Measurements from ENCODE around the gene FDCSP. TPM values are rescaled to one million over a fixed set of nuclear protein-coding genes. Genes with fewer than 3 reads are reported as not detected.

FDCSP gene
- total and polyA plus RNA-seq, 12 donors: not detected

DNA sequence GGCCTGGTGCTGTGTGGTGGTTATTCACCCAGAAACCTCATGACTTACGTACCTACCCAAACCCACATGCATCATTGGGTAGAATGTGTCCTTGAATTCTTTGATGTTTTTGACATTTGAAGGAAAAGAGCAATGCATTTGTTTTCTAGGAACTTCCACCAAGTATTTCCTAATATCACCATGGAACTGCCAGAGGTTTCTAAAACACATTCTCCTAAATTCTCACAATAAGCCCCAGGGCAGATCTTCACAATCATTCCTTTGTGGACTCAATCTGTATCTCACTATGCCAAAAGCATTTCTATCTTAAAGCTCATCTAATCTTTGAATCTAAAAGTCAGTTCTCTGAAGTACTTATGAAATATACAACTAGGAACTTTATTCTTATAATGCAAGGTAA is 38.7 kb upstream of the FDCSP start:
- Histone ChIP-seq H3K27ac (no peak overlapping the region), H3K4me3 (no peak overlapping the region), H3K27me3 (no peaks in the 10 kb centered on the region), H3K9me3 (peaks cover 0 to 10% (median 0%) of the 10 kb centered on the region in 11 donors), H3K4me1 (no peaks in the 10 kb centered on the region), H3K36me3 (no peaks in the 10 kb centered on the region)
- intact Hi-C loops (cut with DNase I): loop anchor here in 2 of 10 donors (10.0 kb wide), 1 partner anchor 502 kb away; no protein-coding TSS in a partner anchor
- TF ChIP-seq CTCF (IDR thresholded peaks at IDR 0.05): no peak
- ATAC-seq (no peak), DNase-seq (no peak)
- WGBS, 2 donors: 83 to 89% methylated on average over 1 of the region's 1 CpG

- Histone ChIP-seq H3K4me3 (no peak overlapping the region), H3K27ac (no peak overlapping the region), H3K4me1 (no peaks in the 10 kb centered on the region), H3K36me3 (no peaks in the 10 kb centered on the region), H3K9me3 (peaks cover 0 to 10% (median 0%) of the 10 kb centered on the region in 11 donors), H3K27me3 (no peaks in the 10 kb centered on the region)
- intact Hi-C loops (cut with DNase I): no loop called here
- WGBS, 2 donors: 95 to 97% methylated on average over 1 of the region's 1 CpG
- DNase-seq (no peak), ATAC-seq (no peak)
- no peak for TF ChIP-seq CTCF (IDR thresholded peaks at IDR 0.05)
Observed at GRCh38 chr4:70190579-70190978, 35.3 kb upstream of the FDCSP start.

- no peaks in the 10 kb centered on the region for H3K36me3 ChIP-seq
- no peaks in the 10 kb centered on the region for H3K27me3 ChIP-seq
- intact Hi-C loops (cut with DNase I): no loop called here
- no peaks in the 10 kb centered on the region for H3K4me1 ChIP-seq
- no peak for ATAC-seq
- TF ChIP-seq CTCF (IDR thresholded peaks at IDR 0.05): no peak
- no peak overlapping the region for H3K4me3 ChIP-seq
- 47 to 63% methylated on average over 1 of the region's 1 CpG for WGBS, 2 donors
- no peak for DNase-seq
- no peak overlapping the region for H3K27ac ChIP-seq
- H3K9me3 ChIP-seq: peaks cover 0 to 10% (median 0%) of the 10 kb centered on the region in 11 donors
Observed at GRCh38 chr4:70191647-70192046, 34.3 kb upstream of the FDCSP start.

- WGBS, 2 donors: 84 to 87% methylated on average over 2 of the region's 2 CpGs
Observed at GRCh38 chr4:70192895-70193294, 33.0 kb upstream of the FDCSP start.

More at GRCh38 chr4:70192895-70193294, 33.0 kb upstream of the FDCSP start:
- Histone ChIP-seq H3K4me1 (no peaks in the 10 kb centered on the region), H3K27ac (no peak overlapping the region), H3K36me3 (no peaks in the 10 kb centered on the region), H3K4me3 (no peak overlapping the region), H3K9me3 (peaks cover 0 to 10% (median 0%) of the 10 kb centered on the region in 11 donors), H3K27me3 (no peaks in the 10 kb centered on the region)
- no peak for TF ChIP-seq CTCF (IDR thresholded peaks at IDR 0.05)
- no peak for ATAC-seq
- intact Hi-C loops (cut with DNase I): no loop called here
- no peak for DNase-seq

Measured in heart right ventricle (tissue), 16 donors.